T1000 (cell line): ENCODE data around the gene PTPRT.

Source experiments
- DNase-seq: peaks from one replicate; lab custom pipeline; 2025; ENCODE audit warnings: mixed read lengths; lab: John Stamatoyannopoulos, UW

The PTPRT gene

GRCh38 chr20:42043921-42044320, 1145.8 kb downstream of the PTPRT start:
- no peak for DNase-seq

DNA sequence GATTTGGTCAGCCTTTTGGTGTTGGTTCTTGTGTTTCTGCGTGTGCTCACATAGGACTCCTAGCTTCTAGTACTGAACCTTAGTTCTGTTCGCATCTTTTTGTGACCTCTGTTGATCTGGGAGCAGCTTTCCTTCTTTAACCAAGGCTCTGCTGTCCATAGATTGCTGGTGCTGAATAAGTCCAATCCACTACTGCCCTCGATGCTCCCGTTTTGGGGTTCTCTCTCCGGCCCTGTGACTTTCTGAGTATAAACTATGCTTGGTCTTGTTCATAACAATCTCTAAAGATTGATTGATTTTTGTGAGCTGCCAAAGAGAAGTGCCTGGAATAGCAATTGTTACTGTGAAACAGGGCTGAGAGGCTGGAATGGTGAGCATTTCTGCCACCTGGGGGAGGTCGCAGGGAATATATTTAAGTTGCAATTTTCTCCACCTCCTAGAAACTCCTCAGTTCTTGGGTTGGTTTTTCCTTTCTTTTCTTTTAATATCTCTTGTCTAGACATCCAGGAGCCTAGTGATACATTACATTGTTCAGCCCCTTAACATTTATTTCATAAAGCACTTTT, 1148.6 kb downstream of the PTPRT start:
- no peak for DNase-seq

- no peak for DNase-seq
Measured at GRCh38 chr20:42027746-42028268, 1161.9 kb downstream of the PTPRT start.

- DNase-seq, result no peak
Measured at GRCh38 chr20:42026599-42026998, 1163.1 kb downstream of the PTPRT start.

GRCh38 chr20:42024653-42025052, 1165.1 kb downstream of the PTPRT start:
- no peak for DNase-seq
